ENCODE measurements around the gene EIF5AL1.

GRCh38 chr10:79472449-79472848, 39.9 kb upstream of the EIF5AL1 start:
- TF ChIP-seq CTCF (IDR thresholded peaks at IDR 0.05) (no peak), EZH2 (IDR thresholded peaks at IDR 0.05; ENCODE audit: borderline replicate concordance, insufficient read depth, low read depth, low read length, poor library complexity, severe bottlenecking) (no peak)
